Loucy (cell line): ENCODE results near the gene PFN1.

Source experiments
- CTCF ChIP-seq: fragments of 200-600 bp; sonication (generic); conservative IDR thresholded peaks from 2 replicates; pipeline ENCODE4 v1.5.1; 2014; ENCODE audit warnings: mild to moderate bottlenecking, antibody characterized with exemption, low read length
- EZH2phosphoT487 ChIP-seq: fragments of 200-600 bp; IDR thresholded peaks from 2 replicates; pipeline ENCODE4 v1.6.1; 2018; ENCODE audit warnings: antibody characterized with exemption, mild to moderate bottlenecking, moderate library complexity, borderline replicate concordance

GRCh38 chr17:4950075-4950745 is 1.9 kb upstream of the PFN1 start:
- no peak for TF ChIP-seq CTCF
- TF ChIP-seq EZH2phosphoT487: no peak
